GM13976 (cell line): ENCODE measurements around the gene PATE3.

ENCODE experiments used
- DNase-seq: peaks from one replicate; pipeline ENCODE4 v3.0.0; 2012; ENCODE audit warnings: low spot score
- CTCF ChIP-seq: IDR thresholded peaks from 2 replicates; pipeline ENCODE4 v1.5.1; 2012; ENCODE audit warnings: borderline replicate concordance, mild to moderate bottlenecking; ENCODE audit not compliant: insufficient read depth; ENCODE audit errors: extremely low read depth, missing control alignments, control extremely low read depth
- in situ Hi-C: fragments of 300-500 bp; cut with MboI; formaldehyde crosslinking; loops from one replicate; pipeline ENCODE4 v1.12.0; 2022; ENCODE audit warnings: low sequenced_read_pairs, mixed read lengths, inconsistent platforms; ENCODE audit not compliant: unreplicated experiment

The PATE3 gene

DNA sequence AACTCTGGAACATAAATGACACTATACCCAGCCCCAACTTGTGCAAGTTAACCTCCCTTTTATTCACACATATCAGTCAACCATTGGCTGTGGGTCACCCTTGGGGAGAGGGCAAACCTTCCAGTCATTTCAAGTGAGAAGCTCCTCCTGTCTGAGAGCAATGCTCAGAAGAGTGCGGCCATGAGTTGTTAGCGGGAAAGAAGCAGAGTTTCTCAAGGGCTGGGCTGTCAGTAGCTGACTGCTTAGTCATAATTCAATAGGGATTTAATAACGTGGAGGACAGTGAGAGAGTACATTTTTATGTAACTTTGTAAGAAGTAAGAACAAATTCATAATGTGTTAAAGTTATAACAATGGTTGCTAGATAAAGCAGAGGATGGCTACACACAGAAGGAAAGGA lies 14.4 kb upstream of the PATE3 start:
- in situ Hi-C loops = no loop called here
- no peak for TF ChIP-seq CTCF
- DNase-seq = no peak

GRCh38 chr11:125777309-125777708 lies 10.6 kb upstream of the PATE3 start:
- no peak for TF ChIP-seq CTCF
- no peak for DNase-seq
- in situ Hi-C loops = no loop called here

GRCh38 chr11:125778728-125779127 lies 9.2 kb upstream of the PATE3 start, which contains the start of gene PATE2:
Gene PATE2 (minus strand): TSS chr11:125778828. CDS start chr11:125778773, 55 bp downstream.
- in situ Hi-C loops = no loop called here
- TF ChIP-seq CTCF = no peak

GRCh38 chr11:125784678-125785077 lies 3.2 kb upstream of the PATE3 start:
- in situ Hi-C loops = no loop called here
- DNase-seq = no peak
- TF ChIP-seq CTCF = no peak

More at GRCh38 chr11:125778728-125779127, 9.2 kb upstream of the PATE3 start, which contains the start of gene PATE2:
- no peak for DNase-seq

DNA sequence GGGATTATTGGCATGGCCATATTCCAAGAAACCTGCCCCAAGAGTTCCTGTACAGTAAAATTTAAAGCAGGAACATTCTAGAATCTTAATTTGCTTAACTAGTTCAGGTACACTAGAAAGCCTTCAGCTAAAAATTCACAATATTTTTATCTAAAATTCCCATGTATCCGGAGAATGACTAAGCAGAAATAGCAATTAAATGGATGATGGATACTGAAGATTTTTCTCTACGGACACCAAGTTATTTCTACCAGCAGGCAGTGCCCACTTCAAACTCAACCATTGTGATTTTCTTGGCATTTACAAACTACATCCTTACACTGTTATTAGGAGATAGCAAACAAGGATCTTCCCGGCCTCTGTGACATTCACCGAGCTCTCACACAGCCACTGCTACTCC lies 2.9 kb downstream of the PATE3 start:
- in situ Hi-C loops = no loop called here
- TF ChIP-seq CTCF = no peak

GRCh38 chr11:125797641-125798040 lies 9.7 kb downstream of the PATE3 start:
- no peak for DNase-seq
- no peak for TF ChIP-seq CTCF
- in situ Hi-C loops = no loop called here

More for the DNA sequence above, 2.9 kb downstream of the PATE3 start:
- no peak for DNase-seq

- no peak for TF ChIP-seq CTCF
- DNase-seq = no peak
- in situ Hi-C loops = no loop called here
These were observed 11.9 kb downstream of the PATE3 start for GRCh38 chr11:125799808-125800207.
